ENCODE data around the gene PKN1. TPM values are rescaled to one million over a fixed set of nuclear protein-coding genes. Genes with fewer than 3 reads are reported as not detected.

The PKN1 gene
- total RNA-seq, 1 experiment from 2014 or later: 170 TPM

- TF ChIP-seq ZNF416 (CRISPR knock-in tag; IDR thresholded peaks at IDR 0.05) (no peak), SMAD4 (CRISPR knock-in tag; IDR thresholded peaks at IDR 0.05) (no peak), ATF6 (CRISPR knock-in tag; IDR thresholded peaks at IDR 0.05) (no peak), KAT7 (CRISPR knock-in tag; IDR thresholded peaks at IDR 0.05; ENCODE audit: borderline replicate concordance) (no peak), ZNF232 (CRISPR knock-in tag; IDR thresholded peaks at IDR 0.05) (peak; percentile 91; the same call in 1 of the 2 replicates), IRF2 (CRISPR knock-in tag; IDR thresholded peaks at IDR 0.05; ENCODE audit: borderline replicate concordance, low read depth) (no peak), TEAD1 (CRISPR knock-in tag; IDR thresholded peaks at IDR 0.05) (peak; percentile 76; the same call in 1 of the 2 replicates)
- TF ChIP-seq, protein P1, sequence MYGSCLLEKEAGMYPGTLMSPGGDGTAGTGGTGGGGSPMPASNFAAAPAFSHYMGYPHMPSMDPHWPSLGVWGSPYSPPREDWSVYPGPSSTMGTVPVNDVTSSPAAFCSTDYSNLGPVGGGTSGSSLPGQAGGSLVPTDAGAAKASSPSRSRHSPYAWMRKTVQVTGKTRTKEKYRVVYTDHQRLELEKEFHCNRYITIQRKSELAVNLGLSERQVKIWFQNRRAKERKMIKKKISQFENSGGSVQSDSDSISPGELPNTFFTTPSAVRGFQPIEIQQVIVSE (CRISPR knock-in tag; IDR thresholded peaks at IDR 0.05; ENCODE audit: borderline replicate concordance): no peak
These were observed 13.8 kb upstream of the PKN1 start, which contains the start of gene DDX39A (continued) for GRCh38 chr19:14419106-14419813.

DNA sequence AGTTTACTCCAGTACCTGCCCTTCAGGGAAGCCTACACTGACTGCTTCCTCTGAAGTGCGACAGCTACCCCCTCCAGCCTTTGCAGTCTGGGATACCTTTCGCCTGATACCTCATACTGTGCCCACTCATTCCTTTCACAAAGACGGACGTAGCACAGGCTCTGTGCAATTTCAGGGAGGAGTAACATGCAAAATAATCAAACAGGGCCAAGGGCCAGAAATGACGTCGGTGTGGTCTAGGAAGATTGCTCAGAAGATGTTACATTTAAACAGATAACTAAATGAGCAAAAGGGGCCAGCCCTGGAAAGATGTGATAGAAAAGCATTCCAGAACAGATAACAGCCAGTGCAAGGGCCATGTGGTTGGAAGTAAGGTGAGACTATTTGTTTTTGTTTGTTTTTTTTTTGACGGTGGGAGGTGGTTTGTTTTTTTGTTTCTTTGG lies 7.4 kb upstream of the PKN1 start:
- no peak for DNase-seq (ENCODE audit: low spot score)
- ChIA-PET CTCF (interaction anchor here (0.7 to 2.9 kb wide), 7 partner anchors 12 to 289 kb away, joined by 3 to 14 read pairs (median 5); partner anchors contain the start of genes ASF1B and PTGER1), POLR2A (no interaction called here)
- peak overlapping the region; percentile 7; the same call in 1 of the 2 replicates for H3K27ac Mint-ChIP-seq
- TF ChIP-seq ESRRA (CRISPR knock-in tag; IDR thresholded peaks at IDR 0.05; ENCODE audit: borderline replicate concordance): no peak
- TF ChIP-seq FOXK1 (CRISPR knock-in tag; IDR thresholded peaks at IDR 0.05): no peak
- no peak for TF ChIP-seq ZNF512 (CRISPR knock-in tag; IDR thresholded peaks at IDR 0.05; ENCODE audit: borderline replicate concordance)
- no peak for TF ChIP-seq NFE2L1 (CRISPR knock-in tag; IDR thresholded peaks at IDR 0.05)
- TF ChIP-seq ZNF396 (CRISPR knock-in tag; IDR thresholded peaks at IDR 0.05; ENCODE audit: borderline replicate concordance): no peak
- TF ChIP-seq FOXP4 (CRISPR knock-in tag; IDR thresholded peaks at IDR 0.05): no peak
- no peak for TF ChIP-seq EMX1 (CRISPR knock-in tag; IDR thresholded peaks at IDR 0.05)
- TF ChIP-seq, protein P1 (CRISPR knock-in tag; IDR thresholded peaks at IDR 0.05; ENCODE audit: borderline replicate concordance): no peak
- TF ChIP-seq ZNF671 (CRISPR knock-in tag; IDR thresholded peaks at IDR 0.05): no peak
- TF ChIP-seq ELF4 (CRISPR knock-in tag; IDR thresholded peaks at IDR 0.05; ENCODE audit: low read depth): no peak
- no peak for TF ChIP-seq OVOL2 (CRISPR knock-in tag; IDR thresholded peaks at IDR 0.05; ENCODE audit: borderline replicate concordance)
- H3K4me1 Mint-ChIP-seq: peaks cover 10% of the 10 kb centered on the region
- peaks cover 15% of the 10 kb centered on the region for H3K27me3 Mint-ChIP-seq (ENCODE audit: low read depth)
- no peaks in the 10 kb centered on the region for H3K36me3 Mint-ChIP-seq
- H3K4me3 Mint-ChIP-seq: no peak overlapping the region
- no peaks in the 10 kb centered on the region for H3K9me3 Mint-ChIP-seq
- peak; percentile 50 for ATAC-seq

Measured in WTC11 (cell line).